A673 (cell line): ENCODE data around the gene GALR1. TPM values are rescaled to one million over a fixed set of nuclear protein-coding genes. Genes with fewer than 3 reads are reported as not detected.

Experiments used
- BruUV-seq: library from RNA; stranded (reverse); fragments of 400-500 nt; replicated peaks from 2 replicates; lab custom pipeline; 2021; lab: Mats Ljungman, UMichigan
- CTCF ChIA-PET: fragments of 300-600 bp; sonication (Branson Sonifier 250); formaldehyde crosslinking; loops from one replicate; lab custom pipeline; 2022; ENCODE audit warnings: antibody characterized with exemption; lab: Charles Lee
- POLR2A ChIA-PET: fragments of 300-600 bp; sonication (Branson Sonifier 250); formaldehyde crosslinking; loops from one replicate; lab custom pipeline; 2022; ENCODE audit warnings: antibody characterized with exemption; ENCODE audit not compliant: low non-redundant PET; lab: Charles Lee
- DNase-seq: peaks from one replicate; pipeline ENCODE4 v3.0.0-alpha.2; 2015; ENCODE audit warnings: low spot score
- H3K27ac ChIP-seq: fragments of 200-600 bp; sonication (generic); 2 replicates; pipeline ENCODE4 v1.5.1; 2016; ENCODE audit warnings: mixed run types, low read depth, mild to moderate bottlenecking, mixed read lengths, antibody characterized with exemption, low read length; ENCODE audit not compliant: poor library complexity, severe bottlenecking
- H3K27me3 ChIP-seq: fragments of 200-600 bp; sonication (generic); replicated peaks from 2 replicates; pipeline ENCODE4 v1.6.1; 2017; ENCODE audit warnings: mixed run types, low read depth, mild to moderate bottlenecking, mixed read lengths, antibody characterized with exemption, low read length; ENCODE audit not compliant: insufficient read depth, poor library complexity
- H3K36me3 ChIP-seq: fragments of 200-600 bp; sonication (generic); 2 replicates; pipeline ENCODE4 v1.6.1; 2016; ENCODE audit warnings: mixed run types, mild to moderate bottlenecking, mixed read lengths, antibody characterized with exemption, low read length; ENCODE audit not compliant: insufficient read depth, poor library complexity, severe bottlenecking
- H3K4me1 ChIP-seq: fragments of 200-600 bp; sonication (generic); 2 replicates; pipeline ENCODE4 v1.6.1; 2017; ENCODE audit warnings: mixed run types, mild to moderate bottlenecking, mixed read lengths, antibody characterized with exemption, low read length; ENCODE audit not compliant: insufficient read depth, poor library complexity, severe bottlenecking
- H3K4me3 ChIP-seq: fragments of 200-600 bp; sonication (generic); 2 replicates; pipeline ENCODE4 v1.5.1; 2016; ENCODE audit warnings: low read depth, mixed run types, mild to moderate bottlenecking, mixed read lengths, low read length; ENCODE audit not compliant: poor library complexity, severe bottlenecking
- H3K9me3 ChIP-seq: fragments of 200-600 bp; sonication (generic); 2 replicates; pipeline ENCODE4 v1.6.1; 2016; ENCODE audit warnings: mixed run types, low read depth, mild to moderate bottlenecking, mixed read lengths, antibody characterized with exemption, low read length; ENCODE audit not compliant: poor library complexity, severe bottlenecking
- EZH2 ChIP-seq: fragments of 200-600 bp; sonication (generic); IDR thresholded peaks from 2 replicates; pipeline ENCODE4 v1.6.1; 2017; ENCODE audit warnings: borderline replicate concordance, low read depth, mild to moderate bottlenecking, mixed read lengths, antibody characterized with exemption, low read length; ENCODE audit not compliant: poor library complexity, severe bottlenecking
- intact Hi-C: fragments of 100-400 bp; cut with micrococcal nuclease; formaldehyde crosslinking; loops from one replicate; pipeline ENCODE4 v1.10.0; 2022; ENCODE audit not compliant: unreplicated experiment
- total RNA-seq: library from RNA; stranded (reverse); gene quantifications from 2 replicates; pipeline ENCODE4 v1.2.3, GENCODE V29; 2021
- TF ChIP-seq, protein P1 (sequence below): fragments of 300-800, 200-600 bp; sonication (generic); conservative IDR thresholded peaks from 2 replicates; pipeline ENCODE4 v1.5.1; 2017; ENCODE audit warnings: low read depth, mild to moderate bottlenecking, antibody characterized with exemption, low read length, moderate library complexity, mixed read lengths

The GALR1 gene
- total RNA-seq, 1 experiment from 2014 or later = not detected

- BruUV-seq = no TSS peak
- DNase-seq = no peak
Observed at GRCh38 chr18:77209587-77209986, 40.1 kb upstream of the GALR1 start.

DNA sequence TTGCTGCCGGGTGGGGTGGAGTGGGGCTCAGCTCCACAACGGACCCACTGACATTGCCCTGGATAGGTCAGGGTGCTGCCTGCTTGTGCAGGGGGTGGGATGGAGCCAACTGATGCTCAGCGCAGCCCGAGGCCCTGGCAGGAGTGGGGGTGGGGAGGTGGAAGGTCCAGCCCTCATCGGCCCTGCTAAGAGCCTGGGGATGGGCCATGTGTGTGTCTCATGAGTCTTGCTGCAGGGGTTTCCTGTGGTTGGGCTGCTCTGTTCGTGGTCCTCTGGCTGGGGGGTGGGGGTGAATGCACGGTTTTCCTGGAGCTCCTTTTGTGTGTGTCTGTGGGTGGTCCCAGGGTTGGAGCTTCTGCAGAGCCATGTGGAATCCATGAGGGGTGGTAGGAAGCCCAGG, 39.4 kb upstream of the GALR1 start:
- no peaks in the 10 kb centered on the region for H3K27me3 ChIP-seq
- no peak overlapping the region for H3K27ac ChIP-seq
- intact Hi-C loops = loop anchor here (5.0 kb wide), 1 partner anchor 208 kb away; no protein-coding TSS in a partner anchor
- H3K4me3 ChIP-seq = no peak overlapping the region
- no peak for TF ChIP-seq EZH2
- TF ChIP-seq, protein P1, sequence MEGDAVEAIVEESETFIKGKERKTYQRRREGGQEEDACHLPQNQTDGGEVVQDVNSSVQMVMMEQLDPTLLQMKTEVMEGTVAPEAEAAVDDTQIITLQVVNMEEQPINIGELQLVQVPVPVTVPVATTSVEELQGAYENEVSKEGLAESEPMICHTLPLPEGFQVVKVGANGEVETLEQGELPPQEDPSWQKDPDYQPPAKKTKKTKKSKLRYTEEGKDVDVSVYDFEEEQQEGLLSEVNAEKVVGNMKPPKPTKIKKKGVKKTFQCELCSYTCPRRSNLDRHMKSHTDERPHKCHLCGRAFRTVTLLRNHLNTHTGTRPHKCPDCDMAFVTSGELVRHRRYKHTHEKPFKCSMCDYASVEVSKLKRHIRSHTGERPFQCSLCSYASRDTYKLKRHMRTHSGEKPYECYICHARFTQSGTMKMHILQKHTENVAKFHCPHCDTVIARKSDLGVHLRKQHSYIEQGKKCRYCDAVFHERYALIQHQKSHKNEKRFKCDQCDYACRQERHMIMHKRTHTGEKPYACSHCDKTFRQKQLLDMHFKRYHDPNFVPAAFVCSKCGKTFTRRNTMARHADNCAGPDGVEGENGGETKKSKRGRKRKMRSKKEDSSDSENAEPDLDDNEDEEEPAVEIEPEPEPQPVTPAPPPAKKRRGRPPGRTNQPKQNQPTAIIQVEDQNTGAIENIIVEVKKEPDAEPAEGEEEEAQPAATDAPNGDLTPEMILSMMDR = no peak
- no peaks in the 10 kb centered on the region for H3K36me3 ChIP-seq
- no peaks in the 10 kb centered on the region for H3K4me1 ChIP-seq
- no peaks in the 10 kb centered on the region for H3K9me3 ChIP-seq
- BruUV-seq = no TSS peak
- ChIA-PET CTCF (no interaction called here), POLR2A (no interaction called here)
- DNase-seq = no peak

More at GRCh38 chr18:77209587-77209986, 40.1 kb upstream of the GALR1 start:
- no peaks in the 10 kb centered on the region for H3K27me3 ChIP-seq
- no peaks in the 10 kb centered on the region for H3K9me3 ChIP-seq
- POLR2A ChIA-PET = interaction anchor here (0.5 kb wide), 1 partner anchor 71 kb away, joined by 3 read pairs; no protein-coding TSS in a partner anchor
- no peaks in the 10 kb centered on the region for H3K36me3 ChIP-seq
- intact Hi-C loops = no loop called here
- H3K4me3 ChIP-seq = no peak overlapping the region
- no peaks in the 10 kb centered on the region for H3K4me1 ChIP-seq
- CTCF ChIA-PET = no interaction called here
- TF ChIP-seq, protein P1 = no peak
- no peak for TF ChIP-seq EZH2
- no peak overlapping the region for H3K27ac ChIP-seq

DNA sequence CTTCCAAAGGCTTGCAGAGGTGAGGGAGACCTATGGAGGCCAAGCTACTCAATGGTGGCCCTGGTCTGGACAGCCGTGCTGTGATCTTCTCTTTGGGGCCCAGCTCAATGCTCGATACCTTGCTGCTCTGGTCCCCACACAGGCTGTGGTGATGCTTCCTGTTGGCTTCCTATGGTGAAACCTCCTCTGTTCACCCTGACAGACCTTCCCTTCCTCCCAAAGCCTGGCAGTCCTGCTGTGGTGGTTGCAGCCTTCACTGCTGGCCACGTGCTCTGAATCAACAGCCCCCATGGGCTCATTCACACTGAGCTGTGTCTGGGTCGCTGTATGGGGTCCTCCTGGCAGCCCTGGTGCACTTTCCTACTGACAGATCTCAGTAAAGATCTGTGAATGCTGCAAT, 31.0 kb upstream of the GALR1 start:
- Histone ChIP-seq H3K27ac (no peak overlapping the region), H3K4me1 (no peaks in the 10 kb centered on the region), H3K9me3 (no peaks in the 10 kb centered on the region), H3K4me3 (no peak overlapping the region), H3K27me3 (no peaks in the 10 kb centered on the region), H3K36me3 (no peaks in the 10 kb centered on the region)
- DNase-seq = no peak
- BruUV-seq = no TSS peak
- CTCF ChIA-PET = no interaction called here
- intact Hi-C loops = no loop called here
- TF ChIP-seq, protein P1 = no peak
- no peak for TF ChIP-seq EZH2
- POLR2A ChIA-PET = no interaction called here
